ENCODE results near the gene DYNC1I1. TPM values are rescaled to one million over a fixed set of nuclear protein-coding genes. Genes with fewer than 3 reads are reported as not detected.

DYNC1I1 gene
- total and polyA plus RNA-seq, 2 donors (not counting 3 experiments of a cell fraction or from before 2014, with no cell fraction given): 1.8 to 3.6 TPM

- Histone ChIP-seq H2AFZ (ENCODE audit: low read depth, low read length) (no peak overlapping the region), H3K9me1 (replicated peaks; ENCODE audit: control insufficient read depth, extremely low read depth, insufficient read depth, low read length) (no peaks in the 10 kb centered on the region), H3K27ac (ENCODE audit: insufficient read depth, low read depth, low read length) (no peak overlapping the region), H3K4me2 (ENCODE audit: insufficient read depth, low read length) (no peak overlapping the region), H3K79me2 (ENCODE audit: control insufficient read depth, insufficient read depth, low read length) (no peaks in the 10 kb centered on the region), H3K4me1 (ENCODE audit: control insufficient read depth, extremely low read depth, insufficient read depth, low read length) (no peaks in the 10 kb centered on the region), H3K36me3 (ENCODE audit: control insufficient read depth in 2 of 2, extremely low read depth in 1 of 2, insufficient read depth in 2 of 2, low read length in 2 of 2) (no peaks in the 10 kb centered on the region), H3K4me3 (replicated peaks in 1 of 3; ENCODE audit: insufficient read depth in 1 of 3, low read depth in 1 of 3, low read length in 3 of 3) (no peak overlapping the region), H3K9ac (replicated peaks; ENCODE audit: extremely low read depth, insufficient read depth, low read length) (no peak overlapping the region), H4K20me1 (replicated peaks; ENCODE audit: control insufficient read depth, extremely low read depth, insufficient read depth, low read length) (no peaks in the 10 kb centered on the region), H3K9me3 (replicated peaks; ENCODE audit: control insufficient read depth, insufficient read depth, low read length) (no peaks in the 10 kb centered on the region), H3K27me3 (ENCODE audit: control insufficient read depth in 2 of 2, insufficient read depth in 2 of 2, low read length in 2 of 2) (peaks cover 3 to 13% of the 10 kb centered on the region in 2 experiments)
- POLR2A ChIA-PET: no interaction called here
- dilution Hi-C loops (cut with MboI; ENCODE audit: extremely low pct_ligation_motif_present, low sequenced_read_pairs): no loop called here
- FAIRE-seq (no peak), DNase-seq (ENCODE audit: low read depth, low spot score) (no peak)
- no TSS peak for BruUV-seq (replicated peaks)
- no peak for TF ChIP-seq POLR2AphosphoS5 (IDR thresholded peaks at IDR 0.05; ENCODE audit: insufficient read depth, low read depth, low read length)
- TF ChIP-seq MAX (IDR thresholded peaks at IDR 0.05; ENCODE audit: insufficient read depth, insufficient read length): no peak
- TF ChIP-seq MYC (IDR thresholded peaks at IDR 0.05; ENCODE audit: low read depth, low read length): no peak
- TF ChIP-seq FOS (IDR thresholded peaks at IDR 0.05; ENCODE audit: borderline replicate concordance, insufficient read depth, low read length): no peak
- TF ChIP-seq EZH2 (IDR thresholded peaks at IDR 0.05; ENCODE audit: borderline replicate concordance, low read depth, low read length, severe bottlenecking): no peak
- CTCF ChIA-PET: interaction anchor here (1.4 to 2.1 kb wide), 2 partner anchors 9 to 1120 kb away, joined by 4 to 9 read pairs; no protein-coding TSS in a partner anchor
- intact Hi-C loops (cut with micrococcal nuclease): no loop called here
Measured at GRCh38 chr7:95907337-95907736, 135.0 kb downstream of the DYNC1I1 start.

- H3K9me1 ChIP-seq (replicated peaks; ENCODE audit: control insufficient read depth, extremely low read depth, insufficient read depth, low read length): no peaks in the 10 kb centered on the region
- H3K9me3 ChIP-seq (replicated peaks; ENCODE audit: control insufficient read depth, insufficient read depth, low read length): no peaks in the 10 kb centered on the region
- H3K4me1 ChIP-seq (ENCODE audit: control insufficient read depth, extremely low read depth, insufficient read depth, low read length): no peaks in the 10 kb centered on the region
- POLR2A ChIA-PET: no interaction called here
- no peak overlapping the region for H2AFZ ChIP-seq (ENCODE audit: low read depth, low read length)
- dilution Hi-C loops (cut with MboI; ENCODE audit: extremely low pct_ligation_motif_present, low sequenced_read_pairs) (no loop called here), intact Hi-C loops (cut with micrococcal nuclease) (no loop called here)
- BruUV-seq (replicated peaks): no TSS peak
- H3K36me3 ChIP-seq (ENCODE audit: control insufficient read depth in 2 of 2, extremely low read depth in 1 of 2, insufficient read depth in 2 of 2, low read length in 2 of 2): no peaks in the 10 kb centered on the region
- H3K4me3 ChIP-seq (replicated peaks in 1 of 3; ENCODE audit: insufficient read depth in 1 of 3, low read depth in 1 of 3, low read length in 3 of 3): no peak overlapping the region
- H3K27me3 ChIP-seq (ENCODE audit: control insufficient read depth in 2 of 2, insufficient read depth in 2 of 2, low read length in 2 of 2): peaks cover 8 to 13% of the 10 kb centered on the region in 2 experiments
- H3K79me2 ChIP-seq (ENCODE audit: control insufficient read depth, insufficient read depth, low read length): no peaks in the 10 kb centered on the region
- TF ChIP-seq JUN (IDR thresholded peaks at IDR 0.05; ENCODE audit: borderline replicate concordance, insufficient read depth, insufficient read length, low read depth) (no peak), GATA2 (IDR thresholded peaks at IDR 0.05; ENCODE audit: insufficient read depth, insufficient read length, low read depth, low read length) (no peak), FOS (IDR thresholded peaks at IDR 0.05; ENCODE audit: borderline replicate concordance, insufficient read depth, low read length) (no peak)
- no peak overlapping the region for H3K27ac ChIP-seq (ENCODE audit: insufficient read depth, low read depth, low read length)
- no peak overlapping the region for H3K4me2 ChIP-seq (ENCODE audit: insufficient read depth, low read length)
- FAIRE-seq: no peak
- CTCF ChIA-PET: interaction anchor here (0.6 to 1.9 kb wide), 4 partner anchors 10 to 1948 kb away, joined by 3 to 6 read pairs (median 4); no protein-coding TSS in a partner anchor
- no peak for DNase-seq (ENCODE audit: low read depth, low spot score)
- no peak overlapping the region for H3K9ac ChIP-seq (replicated peaks; ENCODE audit: extremely low read depth, insufficient read depth, low read length)
- H4K20me1 ChIP-seq (replicated peaks; ENCODE audit: control insufficient read depth, extremely low read depth, insufficient read depth, low read length): no peaks in the 10 kb centered on the region
Measured at GRCh38 chr7:95908499-95908898, 136.1 kb downstream of the DYNC1I1 start.
